ENCODE results near the gene ANKS6.

ANKS6 gene

GRCh38 chr9:98765256-98765655 lies 31.1 kb downstream of the ANKS6 start:
- ATAC-seq (ENCODE audit: insufficient read depth, low read depth) (no peak), DNase-seq (no peak)
- Histone ChIP-seq H3K27ac (ENCODE audit: low read length) (no peak overlapping the region), H3K27me3 (ENCODE audit: insufficient read depth, low read length, poor library complexity) (no peaks in the 10 kb centered on the region), H3K9me3 (ENCODE audit: insufficient read depth, low read length, severe bottlenecking) (no peaks in the 10 kb centered on the region), H3K4me3 (ENCODE audit: low read depth in 1 of 2, low read length in 2 of 2) (no peak overlapping the region), H4K20me1 (ENCODE audit: insufficient read depth, low read length) (no peaks in the 10 kb centered on the region), H3K36me3 (ENCODE audit: insufficient read depth, low read length) (no peaks in the 10 kb centered on the region), H3K9ac (ENCODE audit: low read depth, low read length) (no peak overlapping the region), H3K4me2 (ENCODE audit: insufficient read depth, low read length) (no peak overlapping the region), H3K4me1 (ENCODE audit: insufficient read depth, low read length) (no peaks in the 10 kb centered on the region), H2AFZ (ENCODE audit: low read depth, low read length) (no peak overlapping the region), H3K79me2 (ENCODE audit: insufficient read depth, low read length) (no peaks in the 10 kb centered on the region)
- TF ChIP-seq EZH2 (IDR thresholded peaks at IDR 0.05; ENCODE audit: borderline replicate concordance, low read depth, low read length, severe bottlenecking), result no peak
- TF ChIP-seq, protein P1, sequence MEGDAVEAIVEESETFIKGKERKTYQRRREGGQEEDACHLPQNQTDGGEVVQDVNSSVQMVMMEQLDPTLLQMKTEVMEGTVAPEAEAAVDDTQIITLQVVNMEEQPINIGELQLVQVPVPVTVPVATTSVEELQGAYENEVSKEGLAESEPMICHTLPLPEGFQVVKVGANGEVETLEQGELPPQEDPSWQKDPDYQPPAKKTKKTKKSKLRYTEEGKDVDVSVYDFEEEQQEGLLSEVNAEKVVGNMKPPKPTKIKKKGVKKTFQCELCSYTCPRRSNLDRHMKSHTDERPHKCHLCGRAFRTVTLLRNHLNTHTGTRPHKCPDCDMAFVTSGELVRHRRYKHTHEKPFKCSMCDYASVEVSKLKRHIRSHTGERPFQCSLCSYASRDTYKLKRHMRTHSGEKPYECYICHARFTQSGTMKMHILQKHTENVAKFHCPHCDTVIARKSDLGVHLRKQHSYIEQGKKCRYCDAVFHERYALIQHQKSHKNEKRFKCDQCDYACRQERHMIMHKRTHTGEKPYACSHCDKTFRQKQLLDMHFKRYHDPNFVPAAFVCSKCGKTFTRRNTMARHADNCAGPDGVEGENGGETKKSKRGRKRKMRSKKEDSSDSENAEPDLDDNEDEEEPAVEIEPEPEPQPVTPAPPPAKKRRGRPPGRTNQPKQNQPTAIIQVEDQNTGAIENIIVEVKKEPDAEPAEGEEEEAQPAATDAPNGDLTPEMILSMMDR (IDR thresholded peaks at IDR 0.05; ENCODE audit: borderline replicate concordance, extremely low read depth, low read length, poor library complexity, severe bottlenecking), result no peak

GRCh38 chr9:98763986-98764745 lies 32.2 kb downstream of the ANKS6 start:
- no peak for DNase-seq
- no peak overlapping the region for H3K4me3 ChIP-seq (ENCODE audit: low read depth in 1 of 2, low read length in 2 of 2)
- no peaks in the 10 kb centered on the region for H4K20me1 ChIP-seq (ENCODE audit: insufficient read depth, low read length)
- ATAC-seq (ENCODE audit: insufficient read depth, low read depth), result no peak
- no peak overlapping the region for H3K9ac ChIP-seq (ENCODE audit: low read depth, low read length)
- H3K79me2 ChIP-seq (ENCODE audit: insufficient read depth, low read length), result no peaks in the 10 kb centered on the region
- TF ChIP-seq, protein P1 (IDR thresholded peaks at IDR 0.05; ENCODE audit: borderline replicate concordance, extremely low read depth, low read length, poor library complexity, severe bottlenecking), result no peak
- TF ChIP-seq EZH2 (IDR thresholded peaks at IDR 0.05; ENCODE audit: borderline replicate concordance, low read depth, low read length, severe bottlenecking), result no peak
- no peaks in the 10 kb centered on the region for H3K36me3 ChIP-seq (ENCODE audit: insufficient read depth, low read length)
- no peak overlapping the region for H2AFZ ChIP-seq (ENCODE audit: low read depth, low read length)
- no peaks in the 10 kb centered on the region for H3K4me1 ChIP-seq (ENCODE audit: insufficient read depth, low read length)
- H3K4me2 ChIP-seq (ENCODE audit: insufficient read depth, low read length), result no peak overlapping the region
- H3K27me3 ChIP-seq (ENCODE audit: insufficient read depth, low read length, poor library complexity), result no peaks in the 10 kb centered on the region
- no peak overlapping the region for H3K27ac ChIP-seq (ENCODE audit: low read length)
- H3K9me3 ChIP-seq (ENCODE audit: insufficient read depth, low read length, severe bottlenecking), result no peaks in the 10 kb centered on the region

DNA sequence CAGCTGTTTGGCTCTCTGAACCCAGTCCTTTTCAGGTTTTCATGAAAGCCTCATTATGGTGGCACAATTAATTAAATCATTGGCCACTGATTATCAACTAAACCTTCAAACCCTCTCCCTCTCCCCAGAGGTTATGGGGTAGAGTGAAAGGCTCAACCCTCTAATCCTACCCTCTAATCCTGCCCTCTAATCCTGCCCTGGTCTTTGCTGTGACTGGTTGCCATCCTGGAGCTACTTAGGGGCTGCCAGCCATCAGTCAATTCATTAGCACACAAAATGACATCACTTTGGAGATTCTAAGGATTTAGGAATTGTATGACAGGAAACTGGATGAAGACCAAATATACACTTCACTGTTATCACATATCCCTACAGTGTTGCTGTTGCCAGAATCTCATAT lies 36.1 kb downstream of the ANKS6 start:
- H3K9ac ChIP-seq (ENCODE audit: low read depth, low read length), result no peak overlapping the region
- no peak overlapping the region for H3K4me3 ChIP-seq (ENCODE audit: low read depth in 1 of 2, low read length in 2 of 2)
- DNase-seq, result no peak
- no peaks in the 10 kb centered on the region for H3K27me3 ChIP-seq (ENCODE audit: insufficient read depth, low read length, poor library complexity)
- H3K36me3 ChIP-seq (ENCODE audit: insufficient read depth, low read length), result no peaks in the 10 kb centered on the region
- H3K4me2 ChIP-seq (ENCODE audit: insufficient read depth, low read length), result no peak overlapping the region
- no peak overlapping the region for H2AFZ ChIP-seq (ENCODE audit: low read depth, low read length)
- no peaks in the 10 kb centered on the region for H3K79me2 ChIP-seq (ENCODE audit: insufficient read depth, low read length)
- TF ChIP-seq, protein P1 (IDR thresholded peaks at IDR 0.05; ENCODE audit: borderline replicate concordance, extremely low read depth, low read length, poor library complexity, severe bottlenecking), result no peak
- no peak for TF ChIP-seq EZH2 (IDR thresholded peaks at IDR 0.05; ENCODE audit: borderline replicate concordance, low read depth, low read length, severe bottlenecking)
- H4K20me1 ChIP-seq (ENCODE audit: insufficient read depth, low read length), result no peaks in the 10 kb centered on the region
- H3K4me1 ChIP-seq (ENCODE audit: insufficient read depth, low read length), result no peaks in the 10 kb centered on the region
- no peak for ATAC-seq (ENCODE audit: insufficient read depth, low read depth)
- no peaks in the 10 kb centered on the region for H3K9me3 ChIP-seq (ENCODE audit: insufficient read depth, low read length, severe bottlenecking)
- H3K27ac ChIP-seq (ENCODE audit: low read length), result no peak overlapping the region

Measured in DND-41 (cell line).